GM10847 (cell line): Measurements from ENCODE around the gene UGT1A10.

ENCODE experiments used
- POLR2A ChIP-seq: IDR thresholded peaks from 2 replicates; pipeline ENCODE4 v1.6.1; 2011; ENCODE audit not compliant: insufficient read length; ENCODE audit errors: extremely low read depth

UGT1A10 gene

DNA sequence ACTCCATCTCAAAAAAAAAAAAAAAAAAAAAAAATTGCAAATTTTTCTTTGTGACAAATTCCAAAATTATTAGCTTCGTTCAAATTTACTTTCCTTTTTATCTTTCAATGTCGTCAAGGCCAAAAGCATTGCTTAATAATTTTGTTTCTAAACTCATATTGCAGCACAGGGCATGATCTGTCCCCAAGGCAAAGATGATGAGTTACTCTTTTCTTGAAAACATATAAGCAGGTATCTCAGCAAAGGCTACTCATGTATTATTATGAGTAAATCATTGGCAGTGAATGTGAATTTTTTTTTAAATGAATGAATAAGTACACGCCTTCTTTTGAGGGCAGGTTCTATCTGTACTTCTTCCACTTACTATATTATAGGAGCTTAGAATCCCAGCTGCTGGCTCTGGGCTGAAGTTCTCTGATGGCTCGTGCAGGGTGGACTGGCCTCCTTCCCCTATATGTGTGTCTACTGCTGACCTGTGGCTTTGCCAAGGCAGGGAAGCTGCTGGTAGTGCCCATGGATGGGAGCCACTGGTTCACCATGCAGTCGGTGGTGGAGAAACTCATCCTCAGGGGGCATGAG, 45.4 kb downstream of the UGT1A10 start, which contains the start of gene UGT1A7:
UGT1A7 (plus strand) TSS at position 381 of the 579 bp plus-strand sequence; CDS start at position 418, 37 bp downstream.
- TF ChIP-seq POLR2A = no peak

DNA sequence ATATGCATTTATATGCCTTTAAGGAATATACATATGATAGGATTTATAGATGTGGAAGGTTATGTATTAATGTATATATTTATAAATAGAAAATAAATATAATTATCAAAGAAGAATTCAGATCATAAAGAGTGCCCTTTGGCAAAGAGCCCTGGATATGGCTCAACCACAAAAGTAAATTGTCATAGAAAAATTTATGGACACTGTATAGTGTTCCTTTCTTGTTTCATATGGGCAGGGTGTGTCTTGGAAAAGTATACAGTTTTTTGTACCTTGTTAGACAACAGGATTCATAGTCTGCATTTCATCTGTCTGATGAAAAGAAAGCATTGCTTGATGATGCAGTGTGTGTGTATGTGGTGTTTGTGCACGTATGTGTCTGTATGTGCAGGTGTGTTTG, 48.4 kb downstream of the UGT1A10 start:
- no peak for TF ChIP-seq POLR2A

DNA sequence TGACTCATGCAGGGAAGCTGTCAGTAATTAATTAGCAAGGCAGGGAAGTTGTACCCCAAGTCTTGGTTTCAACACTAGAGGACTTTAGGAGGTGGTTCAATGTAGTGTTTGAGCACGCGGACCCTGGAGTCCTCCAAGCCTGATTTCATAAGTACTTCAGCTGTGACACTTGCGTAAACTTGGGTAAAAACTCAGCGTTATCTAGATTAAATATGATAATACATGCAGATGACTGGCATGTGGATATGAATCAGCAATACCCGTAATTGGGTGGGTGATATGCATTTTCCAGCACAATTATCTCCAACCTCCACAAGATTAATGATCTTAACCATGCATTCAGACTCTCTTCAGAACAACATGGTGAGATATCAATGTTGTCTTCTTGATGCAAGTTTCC, 50.7 kb downstream of the UGT1A10 start:
- no peak for TF ChIP-seq POLR2A

DNA sequence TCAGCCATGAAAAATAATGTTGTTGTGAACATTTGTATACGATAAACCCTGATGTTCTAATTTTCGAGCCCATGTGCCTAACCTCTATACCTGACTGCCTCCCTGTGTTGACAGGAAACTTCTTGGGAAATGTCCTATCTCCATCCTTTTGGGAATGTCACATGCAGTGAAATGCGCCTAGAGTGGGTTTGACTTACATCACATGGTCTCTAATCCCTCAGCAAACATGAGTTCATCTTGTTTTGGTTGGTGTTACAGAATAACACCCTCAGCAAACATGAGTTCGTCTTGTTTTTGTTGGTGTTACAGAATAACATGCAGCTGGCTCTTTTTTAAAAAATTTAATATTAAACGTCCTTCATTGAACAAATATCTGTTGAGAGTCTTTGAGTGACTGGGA, 52.1 kb downstream of the UGT1A10 start:
- TF ChIP-seq POLR2A = no peak

- TF ChIP-seq POLR2A = no peak
Measured at GRCh38 chr2:233689031-233689430, 52.8 kb downstream of the UGT1A10 start.

GRCh38 chr2:233689501-233689900, 53.3 kb downstream of the UGT1A10 start:
- TF ChIP-seq POLR2A = no peak

GRCh38 chr2:233690444-233690843, 54.2 kb downstream of the UGT1A10 start:
- TF ChIP-seq POLR2A = no peak

GRCh38 chr2:233691443-233692433, 55.5 kb downstream of the UGT1A10 start:
- no peak for TF ChIP-seq POLR2A

- TF ChIP-seq POLR2A = no peak
Measured at GRCh38 chr2:233692648-233693047, 56.4 kb downstream of the UGT1A10 start, which contains the start of gene UGT1A6. TSS of gene UGT1A6 (plus strand) at chr2:233692890. CDS start at chr2:233693005, 115 bp downstream.

DNA sequence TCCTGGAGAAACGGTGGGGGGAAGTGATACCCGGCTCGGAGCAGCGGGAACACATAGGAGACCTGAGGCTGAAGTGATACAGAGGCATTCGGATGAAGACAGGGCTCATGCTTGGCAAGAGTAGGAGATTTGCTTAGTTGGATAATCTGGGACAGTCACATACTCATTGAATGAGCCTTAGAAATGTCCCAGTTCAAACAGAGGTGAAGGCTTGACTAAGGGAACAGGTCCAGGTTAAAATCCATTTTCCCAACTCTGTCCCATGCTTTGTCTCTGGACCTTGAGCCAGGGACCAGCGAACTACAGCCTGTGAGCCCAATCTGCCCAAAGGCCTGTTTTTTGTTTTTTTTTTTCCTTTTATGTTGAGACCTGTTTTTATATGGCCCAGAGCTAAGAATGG, 57.7 kb downstream of the UGT1A10 start:
- no peak for TF ChIP-seq POLR2A

DNA sequence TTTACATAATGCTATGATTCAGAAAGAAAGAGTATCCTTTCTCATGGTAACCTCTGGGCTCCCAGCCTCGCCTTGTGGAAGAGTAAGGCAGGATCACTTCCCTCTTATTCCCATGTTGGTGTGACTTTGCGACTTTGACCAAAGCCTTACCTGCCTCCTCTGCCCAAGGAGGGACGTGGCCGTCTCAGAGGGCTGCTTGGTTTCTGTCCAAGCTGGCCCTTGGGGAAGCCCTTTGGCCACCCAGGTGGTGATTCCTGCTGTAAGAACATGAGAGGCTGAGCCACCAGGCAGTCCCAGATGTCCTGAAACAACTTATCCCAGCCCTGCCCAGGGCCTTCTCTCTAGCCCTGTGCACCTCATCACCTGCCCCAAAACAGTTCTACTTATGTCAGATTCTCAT, 62.5 kb downstream of the UGT1A10 start:
- TF ChIP-seq POLR2A = no peak

GRCh38 chr2:233699424-233700027, 63.3 kb downstream of the UGT1A10 start:
- TF ChIP-seq POLR2A = no peak

DNA sequence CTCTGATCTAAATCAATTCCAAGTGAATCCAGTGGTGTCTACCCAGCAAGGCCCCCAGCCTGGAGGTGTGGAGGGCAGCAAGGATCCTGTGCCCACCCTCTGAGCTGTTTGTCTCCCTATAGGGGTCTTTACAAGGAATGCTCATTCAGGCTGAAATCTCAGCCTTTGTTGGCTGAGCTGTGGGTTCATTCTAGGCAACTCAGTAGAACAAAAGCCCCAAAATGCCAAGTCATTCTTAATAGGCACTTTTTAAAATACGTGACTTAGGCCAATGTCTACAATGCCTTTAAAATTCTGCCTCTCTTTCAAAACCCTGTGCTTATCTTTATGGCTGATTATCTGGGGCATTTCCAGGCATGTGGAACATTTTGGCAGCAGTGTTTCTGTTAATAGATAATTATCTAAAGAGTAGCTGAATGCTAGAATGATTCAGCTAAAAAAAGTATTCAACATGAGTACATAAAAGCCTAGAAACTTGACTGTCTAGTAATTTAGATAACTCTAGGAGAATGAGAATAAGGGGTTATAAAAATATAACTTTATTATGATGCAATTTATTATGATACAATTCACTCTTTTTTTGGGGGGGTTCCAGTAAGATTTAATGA, 63.9 kb downstream of the UGT1A10 start:
- TF ChIP-seq POLR2A = no peak

DNA sequence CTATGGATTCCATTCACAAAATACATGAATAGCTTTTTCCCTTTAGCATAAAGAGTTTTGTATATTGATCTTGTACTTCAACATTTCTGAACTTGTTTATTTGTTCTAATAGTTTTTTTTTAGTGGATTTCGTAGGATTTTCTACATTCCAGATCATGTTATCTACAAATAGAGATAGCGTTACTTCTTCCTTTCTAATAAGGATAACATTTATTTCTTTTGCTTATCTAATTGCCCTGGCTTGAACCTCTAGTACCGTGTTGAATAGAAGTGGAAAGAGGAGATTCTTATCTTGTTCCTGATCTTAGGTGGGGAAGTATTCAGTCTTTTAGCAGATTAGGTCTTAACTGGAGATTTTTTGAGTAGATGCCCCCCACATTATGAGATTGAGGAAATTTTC, 66.0 kb downstream of the UGT1A10 start:
- no peak for TF ChIP-seq POLR2A

- no peak for TF ChIP-seq POLR2A
Measured at GRCh38 chr2:233705911-233706506, 69.8 kb downstream of the UGT1A10 start.
